ENCODE results near the gene CRY2. TPM values are rescaled to one million over a fixed set of nuclear protein-coding genes. Genes with fewer than 3 reads are reported as not detected.

The CRY2 gene
- total and polyA plus RNA-seq, 2 of the 8 experiments (the other 6 are each of a cell fraction or from before 2014, with no cell fraction given), result 8.0 to 9.4 TPM

- no peak; a peak in 1 of 4 replicates for TF ChIP-seq CTCF (IDR thresholded peaks at IDR 0.05; ENCODE audit: control extremely low read depth in 1 of 3, insufficient read depth in 1 of 3, low read depth in 1 of 3, low read length in 3 of 3)
- no peak for TF ChIP-seq ATF3 (IDR thresholded peaks at IDR 0.05; ENCODE audit: insufficient read depth, low read depth, low read length)
- peak in 1 of 2 experiments; percentile 86; a peak in 2 of 3 replicates for TF ChIP-seq POLR2A (IDR thresholded peaks at IDR 0.05; ENCODE audit: control extremely low read depth in 1 of 2, low read depth in 2 of 2, low read length in 2 of 2)
- peak; percentile 32; the same call in 1 of the 2 replicates for TF ChIP-seq E2F6 (IDR thresholded peaks at IDR 0.05)
- TF ChIP-seq SP1 (IDR thresholded peaks at IDR 0.05; ENCODE audit: low read depth, low read length), result peak; percentile 86
- no peak for TF ChIP-seq NRF1 (IDR thresholded peaks at IDR 0.05; ENCODE audit: low read depth, low read length)
- no peak for TF ChIP-seq FOSL1 (IDR thresholded peaks at IDR 0.05; ENCODE audit: insufficient read depth, low read depth, low read length)
- TF ChIP-seq NANOG (IDR thresholded peaks at IDR 0.05; ENCODE audit: insufficient read depth, low read depth, low read length, poor library complexity, severe bottlenecking), result no peak
- TF ChIP-seq SIN3A (conservative IDR thresholded peaks at IDR 0.05 in 1 of 2, IDR thresholded peaks at IDR 0.05 in 1 of 2; ENCODE audit: low read depth in 1 of 2, low read length in 2 of 2), result peak; percentile 35 to 85; a peak in 2 of 4 replicates
- peak; percentile 94 for TF ChIP-seq YY1 (IDR thresholded peaks at IDR 0.05; ENCODE audit: low read depth, low read length)
- TF ChIP-seq TBP (IDR thresholded peaks at IDR 0.05; ENCODE audit: low read depth, low read length), result peak; percentile 91
- peak; percentile 97 for TF ChIP-seq TAF1 (IDR thresholded peaks at IDR 0.05; ENCODE audit: low read depth, low read length)
- 0 out of 2 replicates have a peak, but pooled peaks have one; percentile 53 for TF ChIP-seq RBBP5 (IDR thresholded peaks at IDR 0.05; ENCODE audit: borderline replicate concordance, low read depth, low read length)
- TF ChIP-seq ZNF274 (IDR thresholded peaks at IDR 0.05; ENCODE audit: borderline replicate concordance, extremely low read depth, low read length), result no peak
- peak; percentile 83 for TF ChIP-seq POLR2AphosphoS5 (IDR thresholded peaks at IDR 0.05; ENCODE audit: low read depth, low read length)
- TF ChIP-seq GABPA (IDR thresholded peaks at IDR 0.05; ENCODE audit: borderline replicate concordance, insufficient read depth, low read length), result no peak
- TF ChIP-seq USF2 (IDR thresholded peaks at IDR 0.05; ENCODE audit: low read length), result peak; percentile 10; the same call in 1 of the 2 replicates
These were observed at the start of gene CRY2 (continued) for GRCh38 chr11:45846974-45847910.

Data from H1 (cell line).